Right atrium auricular region (tissue), 2 donors: ENCODE data around the gene JMJD1C. TPM values are rescaled to one million over a fixed set of nuclear protein-coding genes. Genes with fewer than 3 reads are reported as not detected.

Experiments used
- DNase-seq: peaks from one replicate; pipeline ENCODE4 v3.0.0-alpha.2; 2019; ENCODE audit warnings: low spot score
- H3K27ac ChIP-seq, 2 donors: fragments of 200-600 bp; sonication (generic); 1 replicate in 1 of 2; 2 replicates in 1 of 2; pipeline ENCODE4 v1.5.1; 2016 to 2019
- H3K27me3 ChIP-seq, 2 donors: fragments of 200-600 bp; sonication (generic); one replicate each; pipeline versions ENCODE4 v1.5.1 to v1.6.0; 2017 to 2019
- H3K36me3 ChIP-seq: fragments of 200-600 bp; sonication (generic); one replicate; pipeline ENCODE4 v1.5.1; 2016
- H3K4me1 ChIP-seq, 2 donors: fragments of 200-600 bp; sonication (generic); one replicate each; pipeline versions ENCODE4 v1.5.1 to v1.6.0; 2017 to 2019
- H3K4me3 ChIP-seq, 2 donors: fragments of 200-600 bp; sonication (generic); 1 replicate in 1 of 2; 2 replicates in 1 of 2; pipeline ENCODE4 v1.5.1; 2017 to 2019; ENCODE audit warnings: mild to moderate bottlenecking in 1 of 2, moderate library complexity in 1 of 2
- H3K9me3 ChIP-seq, 2 donors: fragments of 200-600 bp; sonication (generic); one replicate each; pipeline ENCODE4 v1.5.1; 2019
- CTCF ChIP-seq, 2 donors: fragments of 200-600 bp; sonication (generic); IDR thresholded peaks; one replicate each; pipeline ENCODE4 v1.5.1; 2019; ENCODE audit warnings: antibody characterized with exemption in 2 of 2
- total RNA-seq, 2 donors: library from RNA; depleted of rRNA; stranded (reverse); fragments of >200 nt; gene quantifications; one replicate each; pipeline ENCODE4 v1.1.0, GENCODE V29; 2016

The JMJD1C gene
- total RNA-seq, 2 donors from 2014 or later = 45.5 to 57.6 TPM

GRCh38 chr10:63477927-63478326 lies 12.2 kb upstream of the JMJD1C start:
- Histone ChIP-seq H3K27me3 (no peaks in the 10 kb centered on the region), H3K36me3 (no peaks in the 10 kb centered on the region), H3K4me1 (peaks cover 0 to 18% of the 10 kb centered on the region in 2 donors), H3K9me3 (no peaks in the 10 kb centered on the region), H3K4me3 (no peak overlapping the region), H3K27ac (no peak overlapping the region)
- no peak for DNase-seq
- TF ChIP-seq CTCF (IDR thresholded peaks at IDR 0.05) = no peak

- no peak for DNase-seq
- no peaks in the 10 kb centered on the region for H3K27me3 ChIP-seq
- H3K27ac ChIP-seq = no peak overlapping the region
- H3K36me3 ChIP-seq = no peaks in the 10 kb centered on the region
- no peaks in the 10 kb centered on the region for H3K9me3 ChIP-seq
- H3K4me1 ChIP-seq = no peaks in the 10 kb centered on the region
- no peak overlapping the region for H3K4me3 ChIP-seq
- TF ChIP-seq CTCF (IDR thresholded peaks at IDR 0.05) = no peak
Observed at GRCh38 chr10:63474488-63474887, 8.7 kb upstream of the JMJD1C start.

- Histone ChIP-seq H3K9me3 (no peaks in the 10 kb centered on the region), H3K36me3 (no peaks in the 10 kb centered on the region), H3K27me3 (no peaks in the 10 kb centered on the region), H3K4me1 (peaks cover 0 to 11% of the 10 kb centered on the region in 2 donors), H3K4me3 (no peak overlapping the region), H3K27ac (no peak overlapping the region)
- no peak for DNase-seq
- no peak for TF ChIP-seq CTCF (IDR thresholded peaks at IDR 0.05)
Observed at GRCh38 chr10:63470928-63471327, 5.2 kb upstream of the JMJD1C start.

- H3K9me3 ChIP-seq = no peaks in the 10 kb centered on the region
- peaks cover 0 to 19% of the 10 kb centered on the region in 2 donors for H3K4me1 ChIP-seq
- no peak overlapping the region for H3K27ac ChIP-seq
- H3K4me3 ChIP-seq = no peak overlapping the region
- no peak for DNase-seq
- no peak for TF ChIP-seq CTCF (IDR thresholded peaks at IDR 0.05)
- no peaks in the 10 kb centered on the region for H3K27me3 ChIP-seq
- H3K36me3 ChIP-seq = no peaks in the 10 kb centered on the region
Observed at GRCh38 chr10:63468947-63469346, 3.2 kb upstream of the JMJD1C start.

GRCh38 chr10:63467841-63468240 lies 2.1 kb upstream of the JMJD1C start:
- Histone ChIP-seq H3K4me3 (no peak overlapping the region), H3K27me3 (no peaks in the 10 kb centered on the region), H3K27ac (no peak overlapping the region), H3K4me1 (peaks cover 0 to 22% of the 10 kb centered on the region in 2 donors), H3K36me3 (no peaks in the 10 kb centered on the region), H3K9me3 (no peaks in the 10 kb centered on the region)
- no peak for TF ChIP-seq CTCF (IDR thresholded peaks at IDR 0.05)
- DNase-seq = no peak
